Sigmoid colon (tissue), 3 donors: ENCODE data around the gene RAC2.

Experiments used
- POLR2A ChIP-seq, 2 donors: fragments of 450-650 bp; IDR thresholded peaks; one replicate each; pipeline ENCODE4 v1.6.1; 2016; ENCODE audit warnings: antibody characterized with exemption in 2 of 2, mild to moderate bottlenecking in 2 of 2, moderate library complexity in 2 of 2
- TF ChIP-seq, protein P1 (sequence below), 4 experiments: fragments of 450-650 bp in 3 of 4; fragments of 200-600 bp in 1 of 4; IDR thresholded peaks; one replicate each; pipeline ENCODE4 v1.5.1; 2016 to 2019; ENCODE audit warnings: antibody characterized with exemption in 4 of 4, mild to moderate bottlenecking in 3 of 4, moderate library complexity in 2 of 4

DNA sequence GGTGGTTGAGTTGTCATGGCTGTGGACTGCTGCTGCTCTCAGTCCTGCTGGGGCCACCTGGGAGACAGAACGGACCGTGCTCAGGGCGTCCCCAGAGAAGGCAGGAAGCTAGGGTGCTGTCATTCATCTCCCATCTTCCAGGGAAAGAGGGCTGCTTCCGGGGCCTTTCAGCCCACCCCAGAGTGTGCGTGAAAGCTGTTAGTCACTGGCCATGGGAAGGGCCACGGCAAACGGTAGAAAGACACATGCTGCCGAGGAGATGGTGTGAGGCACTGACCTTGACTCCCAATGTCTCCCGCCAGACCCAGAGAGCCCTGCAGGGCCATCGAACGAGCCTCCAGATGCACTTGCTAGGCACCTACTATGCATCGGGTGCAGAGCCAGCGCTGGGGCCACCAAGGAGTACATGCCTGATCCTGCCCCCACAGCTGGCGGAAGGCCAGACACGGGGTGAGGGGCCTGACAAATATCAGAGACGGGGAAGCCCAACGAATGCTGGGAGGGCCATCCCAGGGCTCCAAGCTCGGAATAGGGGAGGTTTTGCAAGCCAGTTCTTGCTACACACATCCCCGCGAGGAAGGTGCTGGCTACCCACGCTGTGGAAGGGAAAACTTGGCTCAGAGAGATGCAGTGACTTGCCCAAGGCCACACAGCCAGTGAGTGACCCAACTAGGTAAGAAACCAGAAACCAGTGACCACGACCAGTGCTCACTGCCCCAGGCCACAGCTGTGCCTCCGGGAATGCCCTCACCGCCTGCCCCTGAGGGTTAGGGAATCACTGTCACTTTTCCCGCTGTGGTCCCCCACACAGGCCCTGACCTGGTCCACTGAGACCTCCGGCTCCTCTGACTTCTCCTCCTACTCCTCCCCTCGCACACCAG is 10.1 kb downstream of the RAC2 start:
- no peak for TF ChIP-seq POLR2A (IDR thresholded peaks at IDR 0.05)
- TF ChIP-seq, protein P1, sequence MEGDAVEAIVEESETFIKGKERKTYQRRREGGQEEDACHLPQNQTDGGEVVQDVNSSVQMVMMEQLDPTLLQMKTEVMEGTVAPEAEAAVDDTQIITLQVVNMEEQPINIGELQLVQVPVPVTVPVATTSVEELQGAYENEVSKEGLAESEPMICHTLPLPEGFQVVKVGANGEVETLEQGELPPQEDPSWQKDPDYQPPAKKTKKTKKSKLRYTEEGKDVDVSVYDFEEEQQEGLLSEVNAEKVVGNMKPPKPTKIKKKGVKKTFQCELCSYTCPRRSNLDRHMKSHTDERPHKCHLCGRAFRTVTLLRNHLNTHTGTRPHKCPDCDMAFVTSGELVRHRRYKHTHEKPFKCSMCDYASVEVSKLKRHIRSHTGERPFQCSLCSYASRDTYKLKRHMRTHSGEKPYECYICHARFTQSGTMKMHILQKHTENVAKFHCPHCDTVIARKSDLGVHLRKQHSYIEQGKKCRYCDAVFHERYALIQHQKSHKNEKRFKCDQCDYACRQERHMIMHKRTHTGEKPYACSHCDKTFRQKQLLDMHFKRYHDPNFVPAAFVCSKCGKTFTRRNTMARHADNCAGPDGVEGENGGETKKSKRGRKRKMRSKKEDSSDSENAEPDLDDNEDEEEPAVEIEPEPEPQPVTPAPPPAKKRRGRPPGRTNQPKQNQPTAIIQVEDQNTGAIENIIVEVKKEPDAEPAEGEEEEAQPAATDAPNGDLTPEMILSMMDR (IDR thresholded peaks at IDR 0.05): no peak
